ENCODE data around the gene GPR55. TPM values are rescaled to one million over a fixed set of nuclear protein-coding genes. Genes with fewer than 3 reads are reported as not detected.

Gene GPR55
- total and polyA plus RNA-seq, 2 of the 8 experiments (the other 6 are each of a cell fraction or from before 2014, with no cell fraction given) = not detected

DNA sequence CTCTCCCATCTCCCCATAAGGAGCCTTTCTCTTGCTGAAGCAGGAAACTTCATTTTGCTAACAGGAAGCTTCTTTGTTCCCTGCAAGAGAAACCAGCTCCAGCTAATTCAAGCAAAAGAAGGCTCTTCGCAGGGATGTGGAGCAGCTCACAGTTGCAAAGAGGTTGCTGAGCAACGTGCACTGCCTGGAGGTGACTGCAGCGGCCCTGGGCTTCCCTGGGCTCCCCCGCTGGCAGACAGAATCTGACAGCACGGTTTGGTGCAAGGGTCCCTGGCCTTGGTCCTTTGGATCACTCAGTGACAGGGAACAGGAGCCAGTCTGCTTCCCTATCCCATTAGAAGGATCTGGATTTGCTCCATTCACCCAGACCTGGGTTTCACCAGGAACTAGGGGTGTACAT lies 25.8 kb downstream of the GPR55 start:
- Histone ChIP-seq H4K20me1 (replicated peaks in 1 of 2; ENCODE audit: control insufficient read depth in 1 of 2, insufficient read depth in 2 of 2, low read length in 2 of 2) (no peaks in the 10 kb centered on the region), H2BK120ac (replicated peaks; ENCODE audit: low read depth, low read length) (no peak overlapping the region), H2AFZ (ENCODE audit: low read length) (0 out of 2 replicates have a peak overlapping the region, but pooled peaks have one; percentile 26), H2BK15ac (ENCODE audit: low read length) (no peak overlapping the region; the same call in 1 of the 2 replicates), H4K5ac (ENCODE audit: insufficient read length, low read depth, low read length) (no peak overlapping the region), H3K36me3 (ENCODE audit: control insufficient read depth in 2 of 4, insufficient read depth in 4 of 4, low read length in 3 of 4) (no peaks in the 10 kb centered on the region), H3K56ac (replicated peaks; ENCODE audit: insufficient read length, low read depth, low read length) (no peak overlapping the region), H3K9me3 (ENCODE audit: insufficient read depth in 2 of 2, low read depth in 1 of 2, low read length in 1 of 2) (no peaks in the 10 kb centered on the region), H2BK12ac (ENCODE audit: low read depth, low read length) (no peak overlapping the region; the same call in 1 of the 2 replicates), H3K79me2 (ENCODE audit: control insufficient read depth in 1 of 2, insufficient read depth in 2 of 2, low read length in 2 of 2) (no peaks in the 10 kb centered on the region), H3K4me1 (replicated peaks in 1 of 4; ENCODE audit: control insufficient read depth in 3 of 4, insufficient read depth in 4 of 4, low read length in 3 of 4) (peaks cover 5 to 19% (median 7%) of the 10 kb centered on the region in 4 experiments), H3K4me3 (ENCODE audit: extremely low read depth in 1 of 4, insufficient read depth in 2 of 4, low read depth in 3 of 4, low read length in 4 of 4) (no peak overlapping the region), H3K4ac (replicated peaks; ENCODE audit: insufficient read length, low read depth, low read length) (no peak overlapping the region), H3K4me2 (ENCODE audit: insufficient read depth in 1 of 2, low read depth in 2 of 2, low read length in 2 of 2) (no peak overlapping the region), H3K18ac (ENCODE audit: extremely low read depth, low read length) (no peak overlapping the region), H3K27ac (ENCODE audit: low read depth, low read length) (no peak overlapping the region), H3K79me1 (ENCODE audit: low read depth, low read length) (no peaks in the 10 kb centered on the region), H4K91ac (replicated peaks; ENCODE audit: insufficient read length, low read length) (no peak overlapping the region), H3K27me3 (replicated peaks in 1 of 4; ENCODE audit: control insufficient read depth in 3 of 4, extremely low read depth in 1 of 4, insufficient read depth in 3 of 4, low read length in 3 of 4) (peaks cover 0 to 2% (median 0%) of the 10 kb centered on the region in 4 experiments; a peak in 1 of 7 replicates), H2BK5ac (ENCODE audit: low read depth, low read length) (no peak overlapping the region), H3K9ac (replicated peaks in 1 of 4; ENCODE audit: extremely low read depth in 1 of 4, low read depth in 3 of 4, low read length in 3 of 4) (no peak overlapping the region), H2BK20ac (ENCODE audit: low read length) (no peak overlapping the region), H3K23me2 (ENCODE audit: low read depth, low read length) (no peaks in the 10 kb centered on the region), H2AK5ac (ENCODE audit: low read depth, low read length) (no peak overlapping the region), H3K14ac (ENCODE audit: insufficient read length) (no peak overlapping the region), H4K8ac (ENCODE audit: extremely low read depth, insufficient read depth, low read length) (no peak overlapping the region), H3K23ac (ENCODE audit: insufficient read length) (no peak overlapping the region)
- WGBS, 2 experiments (ENCODE audit: extremely low coverage in 1 of 2, insufficient coverage in 1 of 2, insufficient read length in 1 of 2, insufficient replicate concordance in 2 of 2, low coverage in 1 of 2, low lambda C conversion rate in 2 of 2, missing lambda C conversion rate in 1 of 2) = 51% methylated on average over 5 of the region's 5 CpGs; no CpG with 5 or more reads in 1 of the 2 experiments
- no peak for DNase-seq (ENCODE audit: low read depth in 1 of 2, low spot score in 2 of 2)
- TF ChIP-seq ASH2L (IDR thresholded peaks at IDR 0.05; ENCODE audit: low read length) (no peak), SIN3A (conservative IDR thresholded peaks at IDR 0.05 in 1 of 2, IDR thresholded peaks at IDR 0.05 in 1 of 2; ENCODE audit: low read depth in 1 of 2, low read length in 2 of 2) (0 out of 4 replicates have a peak, but pooled peaks of 1 of the 2 experiments have one; percentile 33)
- ChIA-PET CTCF (ENCODE audit: partially characterized antibody) (interaction anchor here (0.6 to 21.7 kb wide), 12 partner anchors 11 to 154 kb away, joined by 3 to 332 read pairs (median 8); partner anchors contain the start of gene GPR55), POLR2A (ENCODE audit: partially characterized antibody) (interaction anchor here (0.9 to 5.2 kb wide), 2 partner anchors 8 to 29 kb away, joined by 3 to 32 read pairs; no protein-coding TSS in a partner anchor)
- no peak for FAIRE-seq

Measured in H1 (cell line).